ENCODE data around the gene INMT. TPM values are rescaled to one million over a fixed set of nuclear protein-coding genes. Genes with fewer than 3 reads are reported as not detected.

Gene INMT
- polyA plus RNA-seq, 1 of the 3 experiments (the other 2 are of a cell fraction), result not detected

- ChIA-PET CTCF (interaction anchor here (0.6 to 6.4 kb wide), 56 partner anchors 10 to 465 kb away, joined by 3 to 69 read pairs (median 6); partner anchors contain the start of genes CRHR2 and INMT), POLR2A (no interaction called here)
These were observed 10.6 kb upstream of the INMT start for GRCh38 chr7:30741289-30741688.

More at GRCh38 chr7:30741289-30741688, 10.6 kb upstream of the INMT start:
- Histone ChIP-seq H3K9me2 (no peaks in the 10 kb centered on the region), H3K36me3 (replicated peaks in 1 of 2; ENCODE audit: control insufficient read depth in 1 of 2, insufficient read depth in 2 of 2, low read length in 1 of 2) (no peaks in the 10 kb centered on the region), H3K4me3 (ENCODE audit: low read depth in 2 of 2, low read length in 1 of 2) (no peak overlapping the region), H3K27ac (ENCODE audit: low read depth in 2 of 2, low read length in 1 of 2) (no peak overlapping the region), H3K9ac (no peak overlapping the region), H3K27me3 (ENCODE audit: insufficient read depth) (peaks cover 28% of the 10 kb centered on the region; the same call in 1 of the 2 replicates), H3K79me2 (ENCODE audit: insufficient read depth) (no peaks in the 10 kb centered on the region), H3K4me1 (ENCODE audit: control insufficient read depth in 1 of 2, insufficient read depth in 2 of 2, low read depth in 1 of 2, low read length in 1 of 2) (peaks cover 0 to 3% of the 10 kb centered on the region in 2 experiments; a peak in 1 of 4 replicates), H4K20me1 (ENCODE audit: insufficient read depth) (no peaks in the 10 kb centered on the region), H3K9me3 (no peaks in the 10 kb centered on the region), H3F3A (replicated peaks; ENCODE audit: insufficient read depth) (no peaks in the 10 kb centered on the region), H3K4me2 (no peak overlapping the region), H2AFZ (ENCODE audit: low read depth) (no peak overlapping the region)
- TF ChIP-seq, protein P1, sequence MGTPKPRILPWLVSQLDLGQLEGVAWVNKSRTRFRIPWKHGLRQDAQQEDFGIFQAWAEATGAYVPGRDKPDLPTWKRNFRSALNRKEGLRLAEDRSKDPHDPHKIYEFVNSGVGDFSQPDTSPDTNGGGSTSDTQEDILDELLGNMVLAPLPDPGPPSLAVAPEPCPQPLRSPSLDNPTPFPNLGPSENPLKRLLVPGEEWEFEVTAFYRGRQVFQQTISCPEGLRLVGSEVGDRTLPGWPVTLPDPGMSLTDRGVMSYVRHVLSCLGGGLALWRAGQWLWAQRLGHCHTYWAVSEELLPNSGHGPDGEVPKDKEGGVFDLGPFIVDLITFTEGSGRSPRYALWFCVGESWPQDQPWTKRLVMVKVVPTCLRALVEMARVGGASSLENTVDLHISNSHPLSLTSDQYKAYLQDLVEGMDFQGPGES (IDR thresholded peaks at IDR 0.05; ENCODE audit: low read depth, low read length), result no peak
- TF ChIP-seq MEF2A (IDR thresholded peaks at IDR 0.05; ENCODE audit: borderline replicate concordance, low read depth) (no peak), PBX3 (IDR thresholded peaks at IDR 0.05) (no peak), POLR2AphosphoS5 (IDR thresholded peaks at IDR 0.05; ENCODE audit: low read depth, low read length) (no peak), TEAD4 (IDR thresholded peaks at IDR 0.05; ENCODE audit: borderline replicate concordance, insufficient read depth) (no peak), FOSL2 (IDR thresholded peaks at IDR 0.05; ENCODE audit: borderline replicate concordance, low read depth) (no peak), FOXJ3 (CRISPR knock-in tag; IDR thresholded peaks at IDR 0.05) (no peak), FOXM1 (IDR thresholded peaks at IDR 0.05; ENCODE audit: low read depth) (no peak), GABPA (IDR thresholded peaks at IDR 0.05; ENCODE audit: low read depth) (no peak), RFX5 (IDR thresholded peaks at IDR 0.05; ENCODE audit: low read length) (no peak), USF2 (IDR thresholded peaks at IDR 0.05; ENCODE audit: borderline replicate concordance, low read depth, low read length) (no peak), EP300 (IDR thresholded peaks at IDR 0.05; ENCODE audit: borderline replicate concordance in 1 of 2, low read depth in 1 of 2, low read length in 1 of 2) (no peak), NRF1 (IDR thresholded peaks at IDR 0.05; ENCODE audit: low read depth, low read length) (no peak), NFIC (IDR thresholded peaks at IDR 0.05; ENCODE audit: borderline replicate concordance) (no peak)
- TF ChIP-seq, protein P2, sequence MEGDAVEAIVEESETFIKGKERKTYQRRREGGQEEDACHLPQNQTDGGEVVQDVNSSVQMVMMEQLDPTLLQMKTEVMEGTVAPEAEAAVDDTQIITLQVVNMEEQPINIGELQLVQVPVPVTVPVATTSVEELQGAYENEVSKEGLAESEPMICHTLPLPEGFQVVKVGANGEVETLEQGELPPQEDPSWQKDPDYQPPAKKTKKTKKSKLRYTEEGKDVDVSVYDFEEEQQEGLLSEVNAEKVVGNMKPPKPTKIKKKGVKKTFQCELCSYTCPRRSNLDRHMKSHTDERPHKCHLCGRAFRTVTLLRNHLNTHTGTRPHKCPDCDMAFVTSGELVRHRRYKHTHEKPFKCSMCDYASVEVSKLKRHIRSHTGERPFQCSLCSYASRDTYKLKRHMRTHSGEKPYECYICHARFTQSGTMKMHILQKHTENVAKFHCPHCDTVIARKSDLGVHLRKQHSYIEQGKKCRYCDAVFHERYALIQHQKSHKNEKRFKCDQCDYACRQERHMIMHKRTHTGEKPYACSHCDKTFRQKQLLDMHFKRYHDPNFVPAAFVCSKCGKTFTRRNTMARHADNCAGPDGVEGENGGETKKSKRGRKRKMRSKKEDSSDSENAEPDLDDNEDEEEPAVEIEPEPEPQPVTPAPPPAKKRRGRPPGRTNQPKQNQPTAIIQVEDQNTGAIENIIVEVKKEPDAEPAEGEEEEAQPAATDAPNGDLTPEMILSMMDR (IDR thresholded peaks at IDR 0.05), result no peak
- TF ChIP-seq, protein P3, sequence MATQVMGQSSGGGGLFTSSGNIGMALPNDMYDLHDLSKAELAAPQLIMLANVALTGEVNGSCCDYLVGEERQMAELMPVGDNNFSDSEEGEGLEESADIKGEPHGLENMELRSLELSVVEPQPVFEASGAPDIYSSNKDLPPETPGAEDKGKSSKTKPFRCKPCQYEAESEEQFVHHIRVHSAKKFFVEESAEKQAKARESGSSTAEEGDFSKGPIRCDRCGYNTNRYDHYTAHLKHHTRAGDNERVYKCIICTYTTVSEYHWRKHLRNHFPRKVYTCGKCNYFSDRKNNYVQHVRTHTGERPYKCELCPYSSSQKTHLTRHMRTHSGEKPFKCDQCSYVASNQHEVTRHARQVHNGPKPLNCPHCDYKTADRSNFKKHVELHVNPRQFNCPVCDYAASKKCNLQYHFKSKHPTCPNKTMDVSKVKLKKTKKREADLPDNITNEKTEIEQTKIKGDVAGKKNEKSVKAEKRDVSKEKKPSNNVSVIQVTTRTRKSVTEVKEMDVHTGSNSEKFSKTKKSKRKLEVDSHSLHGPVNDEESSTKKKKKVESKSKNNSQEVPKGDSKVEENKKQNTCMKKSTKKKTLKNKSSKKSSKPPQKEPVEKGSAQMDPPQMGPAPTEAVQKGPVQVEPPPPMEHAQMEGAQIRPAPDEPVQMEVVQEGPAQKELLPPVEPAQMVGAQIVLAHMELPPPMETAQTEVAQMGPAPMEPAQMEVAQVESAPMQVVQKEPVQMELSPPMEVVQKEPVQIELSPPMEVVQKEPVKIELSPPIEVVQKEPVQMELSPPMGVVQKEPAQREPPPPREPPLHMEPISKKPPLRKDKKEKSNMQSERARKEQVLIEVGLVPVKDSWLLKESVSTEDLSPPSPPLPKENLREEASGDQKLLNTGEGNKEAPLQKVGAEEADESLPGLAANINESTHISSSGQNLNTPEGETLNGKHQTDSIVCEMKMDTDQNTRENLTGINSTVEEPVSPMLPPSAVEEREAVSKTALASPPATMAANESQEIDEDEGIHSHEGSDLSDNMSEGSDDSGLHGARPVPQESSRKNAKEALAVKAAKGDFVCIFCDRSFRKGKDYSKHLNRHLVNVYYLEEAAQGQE (IDR thresholded peaks at IDR 0.05; ENCODE audit: low read depth, low read length), result no peak
- DNase-seq, result no peak
- WGBS (ENCODE audit: low lambda C conversion rate), result 51% methylated on average over 7 of the region's 8 CpGs

All from SK-N-SH (cell line).